DOHH2 (cell line): ENCODE measurements around the gene C1QL2.

Experiments
- H3F3A ChIP-seq: fragments of 200-600 bp; sonication (generic), shearing (Covaris generic); 2 replicates; pipeline ENCODE4 v1.6.0; 2016; ENCODE audit warnings: antibody characterized with exemption, mild to moderate bottlenecking; ENCODE audit not compliant: control insufficient read depth, insufficient read depth
- H3K27ac ChIP-seq: fragments of 200-600 bp; sonication (generic); 2 replicates; pipeline ENCODE4 v1.5.1; 2014; ENCODE audit warnings: low read depth, mild to moderate bottlenecking, low read length, moderate library complexity
- H3K27me3 ChIP-seq: fragments of 200-600 bp; sonication (generic); 2 replicates; pipeline ENCODE4 v1.6.1; 2014; ENCODE audit warnings: mild to moderate bottlenecking, low read length, mixed read lengths; ENCODE audit not compliant: control insufficient read depth
- H3K36me3 ChIP-seq: fragments of 200-600 bp; sonication (generic); 2 replicates; pipeline ENCODE4 v1.6.1; 2014; ENCODE audit warnings: mild to moderate bottlenecking, low read length, moderate library complexity, mixed read lengths; ENCODE audit not compliant: control insufficient read depth
- H3K4me1 ChIP-seq: fragments of 200-600 bp; sonication (generic); 2 replicates; pipeline ENCODE4 v1.6.1; 2014; ENCODE audit warnings: mild to moderate bottlenecking, low read length, mixed read lengths; ENCODE audit not compliant: control insufficient read depth
- H3K4me2 ChIP-seq: fragments of 200-600 bp; sonication (generic); 2 replicates; pipeline ENCODE4 v1.6.0; 2014; ENCODE audit warnings: mild to moderate bottlenecking, low read length, moderate library complexity
- H3K4me3 ChIP-seq: fragments of 200-600 bp; sonication (generic); 2 replicates; pipeline ENCODE4 v1.5.1; 2014; ENCODE audit warnings: mild to moderate bottlenecking, low read length, mixed read lengths
- H3K79me2 ChIP-seq: fragments of 200-600 bp; sonication (generic); 2 replicates; pipeline ENCODE4 v1.6.1; 2014; ENCODE audit warnings: mild to moderate bottlenecking, low read length, mixed read lengths; ENCODE audit not compliant: control insufficient read depth
- H3K9me2 ChIP-seq: fragments of 200-600 bp; sonication (generic); replicated peaks from 2 replicates; pipeline ENCODE4 v1.6.1; 2014; ENCODE audit warnings: mild to moderate bottlenecking, low read length, mixed read lengths; ENCODE audit not compliant: control insufficient read depth
- H3K9me3 ChIP-seq: fragments of 200-600 bp; sonication (generic); 2 replicates; pipeline ENCODE4 v1.6.1; 2014; ENCODE audit warnings: antibody characterized with exemption, low read length, mixed read lengths; ENCODE audit not compliant: control insufficient read depth, insufficient read depth
- H4K20me1 ChIP-seq: fragments of 200-600 bp; sonication (generic); 2 replicates; pipeline ENCODE4 v1.6.0; 2014; ENCODE audit warnings: low read depth, mild to moderate bottlenecking, antibody characterized with exemption, low read length, moderate library complexity; ENCODE audit not compliant: control insufficient read depth, insufficient read depth
- EZH2phosphoT487 ChIP-seq: fragments of 200-600 bp; sonication (generic); IDR thresholded peaks from 2 replicates; pipeline ENCODE4 v1.6.1; 2017; ENCODE audit warnings: borderline replicate concordance, mild to moderate bottlenecking, antibody characterized with exemption, low read length, moderate library complexity, mixed read lengths
- TF ChIP-seq, protein P1 (sequence below): fragments of 200-600 bp; sonication (generic); IDR thresholded peaks from one replicate; pipeline ENCODE4 v1.5.1; 2014; ENCODE audit warnings: antibody characterized with exemption, mild to moderate bottlenecking, low read depth, low read length; ENCODE audit not compliant: poor library complexity, severe bottlenecking

Gene C1QL2

DNA sequence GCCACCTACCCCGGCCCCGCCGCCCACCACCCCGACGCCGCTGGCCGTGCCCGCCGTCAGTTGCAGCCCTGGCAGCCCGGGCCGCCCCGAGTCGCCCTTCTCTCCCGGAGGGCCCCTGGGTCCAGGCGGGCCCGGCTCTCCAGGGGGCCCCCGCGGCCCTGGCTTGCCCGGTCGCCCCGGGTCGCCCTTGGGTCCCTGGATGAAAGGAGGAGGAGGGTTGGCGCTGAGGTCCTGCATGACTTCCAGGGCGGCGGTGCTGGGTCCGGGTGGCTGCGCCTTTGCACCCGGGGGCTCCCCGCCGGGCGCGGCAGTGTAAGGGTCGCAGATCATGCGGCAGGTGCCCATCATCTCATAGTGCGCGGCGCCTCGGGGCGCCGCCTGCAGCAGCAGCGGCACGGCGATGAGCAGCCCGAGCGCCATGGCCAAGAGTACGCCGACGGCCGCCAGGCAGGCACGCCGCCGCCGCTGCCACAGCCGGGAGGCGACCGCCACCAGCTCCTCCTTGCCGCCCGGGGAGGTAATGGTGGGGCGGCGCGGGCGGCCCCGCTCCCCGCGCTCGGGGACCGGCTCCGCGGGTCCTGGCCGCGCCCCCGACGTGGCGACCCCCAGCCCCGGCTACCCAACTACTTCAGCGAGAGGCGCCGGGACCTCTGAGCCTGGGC lies 570 bp downstream of the C1QL2 start:
- no peaks in the 10 kb centered on the region for H3K9me2 ChIP-seq
- no peaks in the 10 kb centered on the region for H3K36me3 ChIP-seq
- no peaks in the 10 kb centered on the region for H3F3A ChIP-seq
- no peak for TF ChIP-seq EZH2phosphoT487
- TF ChIP-seq, protein P1, sequence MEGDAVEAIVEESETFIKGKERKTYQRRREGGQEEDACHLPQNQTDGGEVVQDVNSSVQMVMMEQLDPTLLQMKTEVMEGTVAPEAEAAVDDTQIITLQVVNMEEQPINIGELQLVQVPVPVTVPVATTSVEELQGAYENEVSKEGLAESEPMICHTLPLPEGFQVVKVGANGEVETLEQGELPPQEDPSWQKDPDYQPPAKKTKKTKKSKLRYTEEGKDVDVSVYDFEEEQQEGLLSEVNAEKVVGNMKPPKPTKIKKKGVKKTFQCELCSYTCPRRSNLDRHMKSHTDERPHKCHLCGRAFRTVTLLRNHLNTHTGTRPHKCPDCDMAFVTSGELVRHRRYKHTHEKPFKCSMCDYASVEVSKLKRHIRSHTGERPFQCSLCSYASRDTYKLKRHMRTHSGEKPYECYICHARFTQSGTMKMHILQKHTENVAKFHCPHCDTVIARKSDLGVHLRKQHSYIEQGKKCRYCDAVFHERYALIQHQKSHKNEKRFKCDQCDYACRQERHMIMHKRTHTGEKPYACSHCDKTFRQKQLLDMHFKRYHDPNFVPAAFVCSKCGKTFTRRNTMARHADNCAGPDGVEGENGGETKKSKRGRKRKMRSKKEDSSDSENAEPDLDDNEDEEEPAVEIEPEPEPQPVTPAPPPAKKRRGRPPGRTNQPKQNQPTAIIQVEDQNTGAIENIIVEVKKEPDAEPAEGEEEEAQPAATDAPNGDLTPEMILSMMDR, result no peak
- no peak overlapping the region for H3K27ac ChIP-seq
- no peak overlapping the region for H3K4me2 ChIP-seq
- no peaks in the 10 kb centered on the region for H3K79me2 ChIP-seq
- peaks cover 5% of the 10 kb centered on the region; the same call in 1 of the 2 replicates for H3K27me3 ChIP-seq
- no peaks in the 10 kb centered on the region for H3K9me3 ChIP-seq
- H3K4me1 ChIP-seq, result no peaks in the 10 kb centered on the region
- no peak overlapping the region for H3K4me3 ChIP-seq
- H4K20me1 ChIP-seq, result no peaks in the 10 kb centered on the region

GRCh38 chr2:119156891-119157773 lies 1.4 kb downstream of the C1QL2 start:
- TF ChIP-seq EZH2phosphoT487, result no peak
- TF ChIP-seq, protein P1, result no peak
- no peaks in the 10 kb centered on the region for H3K36me3 ChIP-seq
- H3K9me3 ChIP-seq, result no peaks in the 10 kb centered on the region
- H3F3A ChIP-seq, result no peaks in the 10 kb centered on the region
- H4K20me1 ChIP-seq, result no peaks in the 10 kb centered on the region
- H3K4me1 ChIP-seq, result no peaks in the 10 kb centered on the region
- no peak overlapping the region for H3K27ac ChIP-seq
- no peak overlapping the region for H3K4me3 ChIP-seq
- no peaks in the 10 kb centered on the region for H3K9me2 ChIP-seq
- peaks cover 5% of the 10 kb centered on the region; the same call in 1 of the 2 replicates for H3K27me3 ChIP-seq
- no peak overlapping the region for H3K4me2 ChIP-seq
- H3K79me2 ChIP-seq, result no peaks in the 10 kb centered on the region

GRCh38 chr2:119156105-119156890 lies 2.3 kb downstream of the C1QL2 start:
- Histone ChIP-seq H3K4me3 (no peak overlapping the region), H3K27ac (no peak overlapping the region), H3K9me2 (no peaks in the 10 kb centered on the region), H3K36me3 (no peaks in the 10 kb centered on the region), H4K20me1 (no peaks in the 10 kb centered on the region), H3K79me2 (no peaks in the 10 kb centered on the region), H3K4me1 (no peaks in the 10 kb centered on the region), H3F3A (no peaks in the 10 kb centered on the region), H3K9me3 (no peaks in the 10 kb centered on the region), H3K27me3 (peaks cover 5% of the 10 kb centered on the region; the same call in 1 of the 2 replicates), H3K4me2 (no peak overlapping the region)
- TF ChIP-seq, protein P1, result no peak
- no peak for TF ChIP-seq EZH2phosphoT487
